B cell (primary cell): ENCODE measurements around the gene AUTS2. TPM values are rescaled to one million over a fixed set of nuclear protein-coding genes. Genes with fewer than 3 reads are reported as not detected.

Experiments
- ATAC-seq: fragments of 200-7000 bp; cut with Tn5 transposase; one replicate; pipeline ENCODE4 v1.10.0; 2021; ENCODE audit warnings: low read depth, mild to moderate bottlenecking, moderate number of reproducible peaks, moderate library complexity
- CTCF ChIA-PET: fragments of 350-600 bp; sonication (Branson Sonifier 250); formaldehyde crosslinking; loops from one replicate; lab custom pipeline; 2021; ENCODE audit warnings: antibody characterized with exemption, inconsistent platforms; lab: Charles Lee
- POLR2A ChIA-PET: fragments of 350-600 bp; sonication (Branson Sonifier 250); formaldehyde crosslinking; loops from one replicate; lab custom pipeline; 2021; ENCODE audit warnings: antibody characterized with exemption; lab: Charles Lee
- DNase-seq: peaks from one replicate; pipeline ENCODE4 v3.0.0; 2013
- H2AFZ ChIP-seq: 2 replicates; pipeline ENCODE4 v1.6.1; 2012; ENCODE audit warnings: mild to moderate bottlenecking, low read depth, low read length; ENCODE audit not compliant: insufficient read depth, poor library complexity, severe bottlenecking
- H3K27ac ChIP-seq, 2 donors: 1 replicate in 1 of 2; 2 replicates in 1 of 2; pipeline ENCODE4 v1.5.1; 2012 to 2013; ENCODE audit warnings: low read length in 2 of 2, mild to moderate bottlenecking in 2 of 2, moderate library complexity in 1 of 2
- H3K27me3 ChIP-seq, 4 experiments: fragments of 200-600 bp in 1 of 4; sonication (generic) in 1 of 4; replicated peaks in 1 of 4; 1 replicate in 2 of 4; 2 replicates in 2 of 4; pipeline versions ENCODE4 v1.6.1 to v1.7.0; 2013 to 2016; ENCODE audit warnings: low read length in 3 of 4, mild to moderate bottlenecking in 2 of 4, mixed read lengths in 1 of 4, moderate library complexity in 1 of 4; ENCODE audit not compliant: insufficient read depth in 4 of 4, control insufficient read depth in 3 of 4; ENCODE audit errors: control extremely low read depth in 1 of 4
- H3K36me3 ChIP-seq, 2 experiments: replicated peaks in 1 of 2; 1 replicate in 1 of 2; 2 replicates in 1 of 2; pipeline versions ENCODE4 v1.6.1 to v1.7.1; 2013; ENCODE audit warnings: low read length in 1 of 2; ENCODE audit not compliant: insufficient read depth in 2 of 2, control insufficient read depth in 1 of 2; ENCODE audit errors: control extremely low read depth in 1 of 2, extremely low read depth in 1 of 2
- H3K4me1 ChIP-seq, 2 donors: fragments of 200-600 bp in 1 of 2; sonication (generic) in 1 of 2; 1 replicate in 1 of 2; 2 replicates in 1 of 2; pipeline versions ENCODE4 v1.5.1 to v1.6.1; 2013 to 2017; ENCODE audit warnings: low read length in 2 of 2; ENCODE audit not compliant: control insufficient read depth in 2 of 2, insufficient read depth in 2 of 2
- H3K4me2 ChIP-seq: replicated peaks from 2 replicates; pipeline ENCODE3; 2012; ENCODE audit warnings: mild to moderate bottlenecking, low read depth, low read length; ENCODE audit not compliant: poor library complexity, severe bottlenecking
- H3K4me3 ChIP-seq, 5 experiments: fragments of 200-600 bp in 1 of 5; sonication (generic) in 1 of 5; 1 replicate in 3 of 5; 2 replicates in 2 of 5; pipeline versions ENCODE4 v1.5.1 to v1.7.0; 2011 to 2016; ENCODE audit warnings: low read length in 4 of 5, mild to moderate bottlenecking in 4 of 5, low read depth in 2 of 5, control low read depth in 1 of 5, moderate library complexity in 1 of 5; ENCODE audit not compliant: insufficient read depth in 1 of 5; ENCODE audit errors: control extremely low read depth in 1 of 5, extremely low read depth in 1 of 5
- H3K79me2 ChIP-seq: fragments of 200-600 bp; sonication (generic); one replicate; pipeline ENCODE4 v1.6.0; 2016; ENCODE audit warnings: low read length; ENCODE audit not compliant: control insufficient read depth, insufficient read depth
- H3K9ac ChIP-seq: fragments of 200-600 bp; sonication (generic); 2 replicates; pipeline ENCODE4 v1.6.1; 2017; ENCODE audit warnings: mild to moderate bottlenecking, low read length, moderate library complexity
- H3K9me3 ChIP-seq, 3 donors: one replicate each; pipeline versions ENCODE4 v1.6.1 to v1.7.1; 2013; ENCODE audit warnings: low read length in 2 of 3; ENCODE audit not compliant: control insufficient read depth in 2 of 3, insufficient read depth in 1 of 3; ENCODE audit errors: control extremely low read depth in 1 of 3
- H4K20me1 ChIP-seq: 2 replicates; pipeline ENCODE4 v1.6.0; 2012; ENCODE audit warnings: mild to moderate bottlenecking, low read length; ENCODE audit not compliant: insufficient read depth, control insufficient read depth, poor library complexity, severe bottlenecking
- H3K27ac Mint-ChIP-seq: one replicate; pipeline ENCODE4 v1.8.0; 2021; ENCODE audit warnings: mixed read lengths
- H3K27me3 Mint-ChIP-seq: one replicate; pipeline ENCODE4 v1.8.0; 2021; ENCODE audit warnings: mixed read lengths
- H3K4me1 Mint-ChIP-seq: one replicate; pipeline ENCODE4 v1.8.0; 2021; ENCODE audit warnings: mixed read lengths
- H3K4me3 Mint-ChIP-seq: one replicate; pipeline ENCODE4 v1.8.0; 2021; ENCODE audit warnings: mixed read lengths
- H3K9me3 Mint-ChIP-seq: one replicate; pipeline ENCODE4 v1.8.0; 2022; ENCODE audit warnings: mixed read lengths; ENCODE audit not compliant: insufficient read depth
- EZH2 ChIP-seq: IDR thresholded peaks from 2 replicates; pipeline ENCODE4 v1.6.1; 2012; ENCODE audit warnings: borderline replicate concordance, low read depth, mild to moderate bottlenecking, moderate library complexity, low read length; ENCODE audit not compliant: insufficient read depth, poor library complexity, severe bottlenecking
- WGBS: methylation state at CpG from one replicate; pipeline ENCODE4 v1.1.5; 2013; ENCODE audit warnings: missing lambda C conversion rate; ENCODE audit not compliant: insufficient coverage; 5-methylcytosine and 5-hydroxymethylcytosine counted together
- intact Hi-C: fragments of 100-400 bp; cut with micrococcal nuclease; formaldehyde crosslinking; loops from one replicate; pipeline ENCODE4 v1.10.0; 2022
- polyA plus RNA-seq: library from polyadenylated mRNA; depleted of rRNA; stranded (reverse); fragments of >200 nt; gene quantifications from 2 replicates; pipeline ENCODE4 v1.2.3, GENCODE V29; 2012
- total RNA-seq, 2 donors: library from RNA; stranded (reverse); fragments of 120-200 nt in 1 of 2; gene quantifications; 1 replicate in 1 of 2; 2 replicates in 1 of 2; pipeline versions ENCODE4 v1.2.3 to v1.2.4, GENCODE V29; 2013 to 2022
- TF ChIP-seq, protein P1 (sequence below): fragments of 200-600 bp; IDR thresholded peaks from one replicate; pipeline ENCODE4 v1.8.0; 2022; ENCODE audit warnings: antibody characterized with exemption, mild to moderate bottlenecking

Gene AUTS2
- total and polyA plus RNA-seq, 2 donors (not counting 1 experiment from before 2014, with no cell fraction given), result 22.3 to 35.0 TPM

GRCh38 chr7:69765879-69766278 is 167.6 kb downstream of the AUTS2 start:
- no peak for TF ChIP-seq EZH2
- no CpG with 5 or more reads among the region's 2 CpGs for WGBS

DNA sequence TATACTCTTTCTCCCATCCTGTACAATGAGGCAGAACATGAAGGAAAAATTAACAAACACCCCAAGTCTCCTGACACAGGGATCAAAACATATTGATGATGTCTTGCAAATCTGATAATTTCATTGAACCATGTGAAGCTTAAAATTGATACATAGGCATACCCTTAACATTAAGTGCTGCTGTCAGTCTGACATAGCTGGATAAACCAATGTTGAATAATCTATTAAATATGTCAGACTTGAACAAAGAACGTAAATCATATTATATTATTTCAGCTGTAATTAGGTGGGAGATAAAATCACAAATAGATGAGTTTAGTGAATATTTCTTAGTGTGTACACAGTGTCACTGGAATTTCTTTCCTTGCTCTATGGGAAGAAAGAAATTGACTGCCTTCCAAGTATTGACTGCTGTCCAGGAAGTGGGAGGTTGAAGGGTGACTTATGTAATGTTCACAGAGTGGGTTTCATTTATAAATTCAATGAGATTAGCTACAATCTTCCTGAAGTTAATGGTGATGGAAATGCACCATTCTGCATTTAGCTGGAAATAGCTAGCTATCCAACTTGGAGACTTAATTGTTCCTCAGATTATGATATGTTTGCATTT is 170.8 kb downstream of the AUTS2 start:
- no peaks in the 10 kb centered on the region for H3K4me1 ChIP-seq
- no peak overlapping the region for H3K27ac ChIP-seq
- H3K79me2 ChIP-seq, result no peaks in the 10 kb centered on the region

More at GRCh38 chr7:69765879-69766278, 167.6 kb downstream of the AUTS2 start:
- H3K27me3 ChIP-seq, result no peaks in the 10 kb centered on the region
- H3K79me2 ChIP-seq, result no peaks in the 10 kb centered on the region
- H3K9me3 ChIP-seq, result no peaks in the 10 kb centered on the region
- no peaks in the 10 kb centered on the region for H3K36me3 ChIP-seq
- no peak overlapping the region for H2AFZ ChIP-seq
- Mint-ChIP-seq H3K27ac (no peak overlapping the region), H3K4me3 (no peak overlapping the region), H3K4me1 (peaks cover 4% of the 10 kb centered on the region), H3K27me3 (no peaks in the 10 kb centered on the region), H3K9me3 (no peaks in the 10 kb centered on the region)
- intact Hi-C loops, result no loop called here
- H3K27ac ChIP-seq, result no peak overlapping the region
- H3K4me1 ChIP-seq, result no peaks in the 10 kb centered on the region
- H3K4me3 ChIP-seq, result no peak overlapping the region
- DNase-seq (no peak), ATAC-seq (no peak)
- ChIA-PET CTCF (no interaction called here), POLR2A (no interaction called here)
- H3K4me2 ChIP-seq, result no peak overlapping the region
- no peaks in the 10 kb centered on the region for H4K20me1 ChIP-seq
- H3K9ac ChIP-seq, result no peak overlapping the region

More for the DNA sequence above, 170.8 kb downstream of the AUTS2 start:
- no peak for TF ChIP-seq EZH2
- TF ChIP-seq, protein P1, sequence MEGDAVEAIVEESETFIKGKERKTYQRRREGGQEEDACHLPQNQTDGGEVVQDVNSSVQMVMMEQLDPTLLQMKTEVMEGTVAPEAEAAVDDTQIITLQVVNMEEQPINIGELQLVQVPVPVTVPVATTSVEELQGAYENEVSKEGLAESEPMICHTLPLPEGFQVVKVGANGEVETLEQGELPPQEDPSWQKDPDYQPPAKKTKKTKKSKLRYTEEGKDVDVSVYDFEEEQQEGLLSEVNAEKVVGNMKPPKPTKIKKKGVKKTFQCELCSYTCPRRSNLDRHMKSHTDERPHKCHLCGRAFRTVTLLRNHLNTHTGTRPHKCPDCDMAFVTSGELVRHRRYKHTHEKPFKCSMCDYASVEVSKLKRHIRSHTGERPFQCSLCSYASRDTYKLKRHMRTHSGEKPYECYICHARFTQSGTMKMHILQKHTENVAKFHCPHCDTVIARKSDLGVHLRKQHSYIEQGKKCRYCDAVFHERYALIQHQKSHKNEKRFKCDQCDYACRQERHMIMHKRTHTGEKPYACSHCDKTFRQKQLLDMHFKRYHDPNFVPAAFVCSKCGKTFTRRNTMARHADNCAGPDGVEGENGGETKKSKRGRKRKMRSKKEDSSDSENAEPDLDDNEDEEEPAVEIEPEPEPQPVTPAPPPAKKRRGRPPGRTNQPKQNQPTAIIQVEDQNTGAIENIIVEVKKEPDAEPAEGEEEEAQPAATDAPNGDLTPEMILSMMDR, result no peak
- H3K27ac Mint-ChIP-seq, result no peak overlapping the region
- no peaks in the 10 kb centered on the region for H3K27me3 Mint-ChIP-seq
- Histone ChIP-seq H3K9me3 (no peaks in the 10 kb centered on the region), H3K9ac (no peak overlapping the region), H2AFZ (no peak overlapping the region), H3K4me3 (no peak overlapping the region), H3K4me2 (no peak overlapping the region), H3K36me3 (no peaks in the 10 kb centered on the region), H3K27me3 (no peaks in the 10 kb centered on the region), H4K20me1 (no peaks in the 10 kb centered on the region)
- CTCF ChIA-PET, result no interaction called here
- intact Hi-C loops, result no loop called here
- WGBS, result no CpG with 5 or more reads among the region's 1 CpG
- peaks cover 6% of the 10 kb centered on the region for H3K4me1 Mint-ChIP-seq
- DNase-seq (no peak), ATAC-seq (no peak)
- H3K9me3 Mint-ChIP-seq, result no peaks in the 10 kb centered on the region
- POLR2A ChIA-PET, result no interaction called here
- H3K4me3 Mint-ChIP-seq, result no peak overlapping the region
